HCT116 (cell line): ENCODE data around the gene CLK1. TPM values are rescaled to one million over a fixed set of nuclear protein-coding genes. Genes with fewer than 3 reads are reported as not detected.

ENCODE experiments used
- ATAC-seq: fragments of 200-7000 bp; cut with Tn5 transposase; 2 replicates; pipeline ENCODE4 v1.9.1; 2020; ENCODE audit warnings: mild to moderate bottlenecking, moderate library complexity
- BruUV-seq: library from RNA; stranded (reverse); fragments of 400-500 nt; replicated peaks from 2 replicates; lab custom pipeline; 2021; lab: Mats Ljungman, UMichigan
- CTCF ChIA-PET: fragments of 300-600 bp; sonication (Branson Sonifier 250); formaldehyde crosslinking; loops from one replicate; lab custom pipeline; 2021; ENCODE audit warnings: antibody characterized with exemption; lab: Charles Lee
- POLR2A ChIA-PET: fragments of 300-600, 350-600 bp; sonication (Branson Sonifier 250); formaldehyde crosslinking; loops from one replicate; lab custom pipeline; 2021; ENCODE audit warnings: antibody characterized with exemption; lab: Charles Lee
- RAD21 ChIA-PET, 2 experiments: fragments of 300-600 bp; sonication (Branson Sonifier 250); formaldehyde crosslinking; loops; one replicate each; lab custom pipeline; 2023; ENCODE audit warnings: low total read pairs in 2 of 2; ENCODE audit not compliant: uncharacterized antibody in 2 of 2, unreplicated experiment in 2 of 2, low non-redundant PET in 1 of 2; lab: Charles Lee
- DNase-seq: peaks from one replicate; pipeline ENCODE4 v3.0.0-alpha.2; 2010; ENCODE audit warnings: low read depth, low spot score
- H2AFZ ChIP-seq: fragments of 200-600 bp; shearing (Covaris generic), sonication (generic); 2 replicates; pipeline ENCODE4 v1.6.1; 2017; ENCODE audit warnings: low read depth, mixed run types, mixed read lengths, antibody characterized with exemption, low read length; ENCODE audit not compliant: poor library complexity, severe bottlenecking
- H3K27ac ChIP-seq: 2 replicates; pipeline ENCODE4 v1.5.1; 2012; ENCODE audit warnings: low read depth, low read length
- H3K27me3 ChIP-seq: fragments of 200-600 bp; sonication (generic); 2 replicates; pipeline ENCODE4 v1.6.1; 2016; ENCODE audit warnings: mixed run types, low read length, mixed read lengths; ENCODE audit not compliant: insufficient read depth
- H3K36me3 ChIP-seq, 2 experiments: fragments of 200-500 bp in 1 of 2; fragments of 200-600 bp in 1 of 2; sonication (Bioruptor generic) in 1 of 2; sonication (generic) in 1 of 2; 2 replicates each; pipeline versions ENCODE4 v1.5.1 to v1.6.1; 2014 to 2016; ENCODE audit warnings: low read length in 2 of 2, inconsistent platforms in 1 of 2, mixed read lengths in 1 of 2, mixed run types in 1 of 2; ENCODE audit not compliant: insufficient read depth in 2 of 2, control insufficient read depth in 1 of 2
- H3K4me1 ChIP-seq, 2 experiments: fragments of 200-600 bp in 1 of 2; sonication (generic) in 1 of 2; 2 replicates each; pipeline versions ENCODE4 v1.5.1 to v1.6.1; 2012 to 2017; ENCODE audit warnings: low read length in 2 of 2, inconsistent platforms in 1 of 2, mild to moderate bottlenecking in 1 of 2, mixed read lengths in 1 of 2, mixed run types in 1 of 2, moderate library complexity in 1 of 2; ENCODE audit not compliant: insufficient read depth in 2 of 2, control insufficient read depth in 1 of 2
- H3K4me2 ChIP-seq: fragments of 200-600 bp; sonication (generic); 2 replicates; pipeline ENCODE4 v1.6.1; 2017; ENCODE audit warnings: mixed run types, low read length, mixed read lengths
- H3K4me3 ChIP-seq, 2 experiments: fragments of 200-600 bp in 1 of 2; sonication (generic) in 1 of 2; replicated peaks in 1 of 2; 2 replicates each; pipeline ENCODE4 v1.5.1; 2011 to 2016; ENCODE audit warnings: low read length in 2 of 2, control low read depth in 1 of 2, low read depth in 1 of 2, mild to moderate bottlenecking in 1 of 2, mixed read lengths in 1 of 2, mixed run types in 1 of 2
- H3K79me2 ChIP-seq: fragments of 200-600 bp; sonication (generic); 2 replicates; pipeline ENCODE4 v1.6.1; 2017; ENCODE audit warnings: mild to moderate bottlenecking, mixed run types, low read length, moderate library complexity, mixed read lengths; ENCODE audit not compliant: insufficient read depth
- H3K9ac ChIP-seq: fragments of 200-600 bp; sonication (generic); 2 replicates; pipeline ENCODE4 v1.6.1; 2016; ENCODE audit warnings: low read length, mixed read lengths
- H3K9me2 ChIP-seq: fragments of 200-600 bp; sonication (generic), shearing (Covaris generic); 2 replicates; pipeline ENCODE4 v1.6.1; 2017; ENCODE audit warnings: mixed run types, mild to moderate bottlenecking, moderate library complexity; ENCODE audit not compliant: insufficient read depth
- H3K9me3 ChIP-seq, 2 experiments: fragments of 200-500 bp in 1 of 2; fragments of 200-600 bp in 1 of 2; sonication (Bioruptor generic) in 1 of 2; sonication (generic) in 1 of 2; 2 replicates each; pipeline ENCODE4 v1.6.1; 2014 to 2017; ENCODE audit warnings: low read length in 2 of 2, mixed read lengths in 2 of 2, inconsistent platforms in 1 of 2, low read depth in 1 of 2, mild to moderate bottlenecking in 1 of 2, mixed run types in 1 of 2, moderate library complexity in 1 of 2; ENCODE audit not compliant: control insufficient read depth in 1 of 2, insufficient read depth in 1 of 2
- H4K20me1 ChIP-seq: fragments of 200-600 bp; sonication (generic), shearing (Covaris generic); 2 replicates; pipeline ENCODE4 v1.6.1; 2017; ENCODE audit warnings: mixed run types, mild to moderate bottlenecking, moderate library complexity; ENCODE audit not compliant: insufficient read depth
- ATF3 ChIP-seq: IDR thresholded peaks from 2 replicates; pipeline ENCODE4 v1.6.1; 2012
- EGR1 ChIP-seq: IDR thresholded peaks from 2 replicates; pipeline ENCODE4 v1.6.1; 2012; ENCODE audit warnings: low read depth
- ELF1 ChIP-seq: IDR thresholded peaks from 2 replicates; pipeline ENCODE4 v1.6.1; 2012; ENCODE audit warnings: low read depth, borderline replicate concordance
- EZH2 ChIP-seq: fragments of 200-600 bp; sonication (generic); IDR thresholded peaks from 2 replicates; pipeline ENCODE4 v1.6.1; 2017; ENCODE audit warnings: antibody characterized with exemption, mixed run types
- JUND ChIP-seq: IDR thresholded peaks from 2 replicates; pipeline ENCODE4 v1.6.1; 2012
- MAX ChIP-seq: IDR thresholded peaks from 2 replicates; pipeline ENCODE4 v1.6.1; 2012
- POLR2A ChIP-seq: IDR thresholded peaks from 2 replicates; pipeline ENCODE4 v1.7.0; 2011; ENCODE audit warnings: borderline replicate concordance; ENCODE audit not compliant: insufficient read depth, insufficient read length; ENCODE audit errors: extremely low read depth
- RAD21 ChIP-seq: IDR thresholded peaks from 2 replicates; pipeline ENCODE4 v1.6.1; 2012; ENCODE audit warnings: low read depth, mild to moderate bottlenecking
- SIN3A ChIP-seq: IDR thresholded peaks from 2 replicates; pipeline ENCODE4 v1.6.1; 2012; ENCODE audit warnings: low read depth
- YY1 ChIP-seq: IDR thresholded peaks from 2 replicates; pipeline ENCODE4 v1.6.1; 2011; ENCODE audit warnings: low read length, low read depth, moderate library complexity, mild to moderate bottlenecking; ENCODE audit not compliant: insufficient replicate concordance; ENCODE audit errors: extremely low read depth
- ZNF274 ChIP-seq: fragments of 200-500 bp; sonication (Bioruptor generic); IDR thresholded peaks from 2 replicates; pipeline ENCODE4 v1.6.1; 2014; ENCODE audit warnings: mild to moderate bottlenecking, low read depth, low read length, inconsistent platforms
- intact Hi-C: fragments of 100-400 bp; cut with micrococcal nuclease; formaldehyde crosslinking; loops from 2 replicates; pipeline ENCODE4 v1.10.0; 2022
- total RNA-seq: library from RNA; stranded (reverse); gene quantifications from one replicate; pipeline ENCODE4 v1.2.1, GENCODE V29; 2021; ENCODE audit not compliant: unreplicated experiment
- TF ChIP-seq, protein P1 (sequence below), 3 experiments: fragments of 200-600 bp in 1 of 3; sonication (generic) in 1 of 3; IDR thresholded peaks in 2 of 3; conservative IDR thresholded peaks in 1 of 3; 2 replicates each; pipeline ENCODE4 v1.5.1; 2012 to 2017; ENCODE audit warnings: low read depth in 2 of 3, low read length in 2 of 3, antibody characterized with exemption in 1 of 3, borderline replicate concordance in 1 of 3, control low read depth in 1 of 3, mild to moderate bottlenecking in 1 of 3, mixed read lengths in 1 of 3, mixed run types in 1 of 3, moderate library complexity in 1 of 3; ENCODE audit not compliant: insufficient read depth in 1 of 3

CLK1 gene
- total RNA-seq, 1 experiment from 2014 or later, result 49.1 TPM

GRCh38 chr2:200847269-200847668 lies 17.2 kb downstream of the CLK1 start:
- no peaks in the 10 kb centered on the region for H3K9me2 ChIP-seq
- H3K79me2 ChIP-seq, result no peaks in the 10 kb centered on the region
- no peak overlapping the region for H3K9ac ChIP-seq
- CTCF ChIA-PET, result no interaction called here
- POLR2A ChIA-PET, result interaction anchor here (1.8 kb wide), 1 partner anchor 21 kb away, joined by 5 read pairs; no protein-coding TSS in a partner anchor
- no peak overlapping the region for H3K27ac ChIP-seq
- intact Hi-C loops, result no loop called here
- no peaks in the 10 kb centered on the region for H3K9me3 ChIP-seq
- no peaks in the 10 kb centered on the region for H3K4me1 ChIP-seq
- no peak overlapping the region for H2AFZ ChIP-seq
- H4K20me1 ChIP-seq, result no peaks in the 10 kb centered on the region
- ATAC-seq (no peak), DNase-seq (no peak)
- no peak for TF ChIP-seq EGR1
- no peak for TF ChIP-seq MAX
- RAD21 ChIA-PET, result no interaction called here
- no peak overlapping the region for H3K4me3 ChIP-seq
- no peaks in the 10 kb centered on the region for H3K27me3 ChIP-seq
- BruUV-seq, result no TSS peak
- no peak overlapping the region for H3K4me2 ChIP-seq
- H3K36me3 ChIP-seq, result peaks cover 6 to 9% of the 10 kb centered on the region in 2 experiments; a peak in 2 of 4 replicates

DNA sequence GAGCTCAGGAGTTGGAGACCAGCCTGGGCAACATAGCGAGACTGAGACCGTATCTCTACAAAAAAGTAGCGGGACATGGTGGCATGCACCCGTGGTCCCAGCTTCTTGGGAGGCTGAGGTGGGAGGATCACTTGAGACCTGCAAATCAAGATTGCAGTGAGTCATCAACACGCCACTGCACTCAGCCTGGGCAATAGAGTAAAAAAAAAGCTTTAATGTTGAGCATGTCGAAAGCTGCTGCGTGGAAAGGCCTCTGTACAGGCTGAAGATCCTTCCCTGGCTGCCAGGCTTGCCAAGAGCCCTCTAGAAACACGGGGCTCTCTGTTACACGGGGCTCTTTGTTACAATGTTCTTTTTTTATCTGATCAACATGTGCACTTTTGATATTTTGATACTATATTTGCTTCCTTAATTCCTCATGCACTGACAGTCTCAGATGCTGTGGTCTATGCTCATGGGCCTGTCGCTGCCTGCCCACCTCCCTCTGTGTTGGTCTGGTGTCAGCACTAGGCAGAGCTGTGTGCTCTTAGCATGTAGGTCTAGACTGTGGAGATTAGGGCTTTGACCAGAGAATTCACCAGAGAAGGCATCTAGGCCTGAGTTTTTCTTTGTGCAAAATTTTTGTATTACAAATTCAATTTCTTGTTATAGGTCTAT lies 18.7 kb downstream of the CLK1 start:
- Histone ChIP-seq H3K27ac (no peak overlapping the region), H3K9me3 (no peaks in the 10 kb centered on the region), H3K27me3 (no peaks in the 10 kb centered on the region), H3K36me3 (no peaks in the 10 kb centered on the region), H3K9ac (no peak overlapping the region), H2AFZ (no peak overlapping the region), H3K4me3 (no peak overlapping the region), H4K20me1 (no peaks in the 10 kb centered on the region), H3K4me2 (no peak overlapping the region), H3K9me2 (no peaks in the 10 kb centered on the region), H3K79me2 (no peaks in the 10 kb centered on the region), H3K4me1 (no peaks in the 10 kb centered on the region)
- TF ChIP-seq EZH2 (no peak), YY1 (no peak), SIN3A (no peak), JUND (no peak), RAD21 (no peak), ATF3 (no peak), ZNF274 (no peak), ELF1 (no peak), POLR2A (no peak)
- TF ChIP-seq, protein P1, sequence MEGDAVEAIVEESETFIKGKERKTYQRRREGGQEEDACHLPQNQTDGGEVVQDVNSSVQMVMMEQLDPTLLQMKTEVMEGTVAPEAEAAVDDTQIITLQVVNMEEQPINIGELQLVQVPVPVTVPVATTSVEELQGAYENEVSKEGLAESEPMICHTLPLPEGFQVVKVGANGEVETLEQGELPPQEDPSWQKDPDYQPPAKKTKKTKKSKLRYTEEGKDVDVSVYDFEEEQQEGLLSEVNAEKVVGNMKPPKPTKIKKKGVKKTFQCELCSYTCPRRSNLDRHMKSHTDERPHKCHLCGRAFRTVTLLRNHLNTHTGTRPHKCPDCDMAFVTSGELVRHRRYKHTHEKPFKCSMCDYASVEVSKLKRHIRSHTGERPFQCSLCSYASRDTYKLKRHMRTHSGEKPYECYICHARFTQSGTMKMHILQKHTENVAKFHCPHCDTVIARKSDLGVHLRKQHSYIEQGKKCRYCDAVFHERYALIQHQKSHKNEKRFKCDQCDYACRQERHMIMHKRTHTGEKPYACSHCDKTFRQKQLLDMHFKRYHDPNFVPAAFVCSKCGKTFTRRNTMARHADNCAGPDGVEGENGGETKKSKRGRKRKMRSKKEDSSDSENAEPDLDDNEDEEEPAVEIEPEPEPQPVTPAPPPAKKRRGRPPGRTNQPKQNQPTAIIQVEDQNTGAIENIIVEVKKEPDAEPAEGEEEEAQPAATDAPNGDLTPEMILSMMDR (IDR thresholded peaks at IDR 0.05 in 2 of 3, conservative IDR thresholded peaks at IDR 0.05 in 1 of 3; ENCODE audit: borderline replicate concordance in 1 of 3, insufficient read depth in 1 of 3, low read depth in 2 of 3, low read length in 2 of 3), result no peak
- ChIA-PET CTCF (no interaction called here), RAD21 (no interaction called here), POLR2A (no interaction called here)
- BruUV-seq, result no TSS peak
- intact Hi-C loops, result no loop called here
- DNase-seq, result no peak
- 0 out of 2 replicates have a peak, but pooled peaks have one; percentile 22 for ATAC-seq
